K562 (cell line): Measurements from ENCODE around the gene PUM1. TPM values are rescaled to one million over a fixed set of nuclear protein-coding genes. Genes with fewer than 3 reads are reported as not detected.

Experiments
- DDX20 ChIP-seq: fragments of 450-650 bp; IDR thresholded peaks from 2 replicates; pipeline ENCODE4 v1.6.1; 2016; ENCODE audit warnings: missing genetic modification characterization, low read depth, mild to moderate bottlenecking, missing compliant biosample characterization, moderate library complexity
- ELF4 ChIP-seq: fragments of 450-650 bp; formaldehyde crosslinking; IDR thresholded peaks from 2 replicates; pipeline ENCODE4 v1.4.0; 2022; ENCODE audit warnings: missing genetic modification characterization
- HEY1 ChIP-seq: fragments of 250-450 bp; sonication (Bioruptor Pico); IDR thresholded peaks from 2 replicates; pipeline ENCODE4 v1.5.0; 2020; ENCODE audit warnings: mild to moderate bottlenecking, moderate library complexity, borderline replicate concordance
- HOXB6 ChIP-seq: fragments of 250-450 bp; sonication (Bioruptor Pico); IDR thresholded peaks from 2 replicates; pipeline ENCODE4 v1.5.1; 2022; ENCODE audit warnings: mild to moderate bottlenecking, borderline replicate concordance
- ILK ChIP-seq: fragments of 450-650 bp; IDR thresholded peaks from 2 replicates; pipeline ENCODE4 v1.6.1; 2016; ENCODE audit warnings: missing genetic modification characterization, low read depth, mild to moderate bottlenecking, missing compliant biosample characterization, moderate library complexity, borderline replicate concordance
- LEF1 ChIP-seq: fragments of 450-650 bp; IDR thresholded peaks from 2 replicates; pipeline ENCODE4 v1.6.1; 2016; ENCODE audit warnings: mild to moderate bottlenecking
- OTX1 ChIP-seq: fragments of 450-650 bp; formaldehyde crosslinking; IDR thresholded peaks from 2 replicates; pipeline ENCODE4 v1.4.0; 2022; ENCODE audit warnings: mild to moderate bottlenecking
- RBFOX2 ChIP-seq: fragments of 200-400 bp; formaldehyde crosslinking; IDR thresholded peaks from 2 replicates; pipeline ENCODE4 v1.6.1; 2017; ENCODE audit warnings: low read depth, mild to moderate bottlenecking, low read length, moderate library complexity
- SAP30 ChIP-seq: fragments of 200-600 bp; sonication (generic); IDR thresholded peaks from 2 replicates; pipeline ENCODE4 v1.6.1; 2012; ENCODE audit warnings: borderline replicate concordance, low read depth, mild to moderate bottlenecking, moderate library complexity, low read length, control low read depth, inconsistent platforms; ENCODE audit not compliant: insufficient read depth, poor library complexity, severe bottlenecking
- SMAD3 ChIP-seq: fragments of 450-650 bp; formaldehyde crosslinking; conservative IDR thresholded peaks from 2 replicates; pipeline ENCODE4 v1.4.0; 2020; ENCODE audit warnings: mild to moderate bottlenecking
- SRSF3 ChIP-seq: fragments of 200-400 bp; formaldehyde crosslinking; IDR thresholded peaks from 2 replicates; pipeline ENCODE4 v1.6.1; 2016; ENCODE audit warnings: mild to moderate bottlenecking, low read length, moderate library complexity; ENCODE audit not compliant: insufficient read depth
- TSC22D4 ChIP-seq: fragments of 450-650 bp; IDR thresholded peaks from 2 replicates; pipeline ENCODE4 v1.6.1; 2016; ENCODE audit warnings: missing genetic modification characterization, missing biosample characterization, control low read depth
- XRCC5 ChIP-seq: fragments of 200-400 bp; formaldehyde crosslinking; IDR thresholded peaks from 2 replicates; pipeline ENCODE4 v1.6.1; 2017; ENCODE audit warnings: low read depth, mild to moderate bottlenecking, low read length
- ZFX ChIP-seq: sonication (generic); formaldehyde crosslinking; IDR thresholded peaks from 2 replicates; pipeline ENCODE4 v1.8.0; 2022; ENCODE audit warnings: mild to moderate bottlenecking, missing genetic modification reagents, moderate library complexity
- ZNF174 ChIP-seq: fragments of 250-450 bp; sonication (Bioruptor Pico); IDR thresholded peaks from 2 replicates; pipeline ENCODE4 v1.4.0; 2020; ENCODE audit warnings: mild to moderate bottlenecking
- ZNF23 ChIP-seq: fragments of 250-450 bp; sonication (Bioruptor Pico); IDR thresholded peaks from 2 replicates; pipeline ENCODE4 v1.4.0; 2020; ENCODE audit warnings: mild to moderate bottlenecking
- ZNF764 ChIP-seq: fragments of 250-450 bp; sonication (Bioruptor Pico); IDR thresholded peaks from 2 replicates; pipeline ENCODE4 v1.4.0; 2020; ENCODE audit warnings: low read depth, mild to moderate bottlenecking, moderate library complexity
- polyA plus RNA-seq, 8 experiments: library from polyadenylated mRNA; depleted of rRNA in 4 of 8; stranded (reverse) in 5 of 8; unstranded in 3 of 8; fragments of >200 nt; fragmentation: Nextera tagmentation in 2 of 8; fragmentation: Illumina TruSeq in 1 of 8; extraction: Ambion mirVana in 2 of 8; extraction: Trizol in 1 of 8; gene quantifications; 2 replicates each; pipeline versions ENCODE4 v1.2.1 to v1.2.3, GENCODE V29; 2011 to 2014; ENCODE audit warnings: inconsistent platforms in 1 of 8, missing spikeins in 1 of 8
- total RNA-seq, 7 experiments: library from RNA; depleted of rRNA in 6 of 7; stranded (reverse); fragments of >200 nt in 6 of 7; fragmentation: Illumina TruSeq in 2 of 7; extraction: Trizol in 2 of 7; gene quantifications; 2 replicates each; pipeline versions ENCODE4 v1.2.1 to v1.2.3, GENCODE V29; 2011 to 2021; ENCODE audit warnings: low replicate concordance in 1 of 7
- TF ChIP-seq, protein P1 (sequence below): sonication (generic); formaldehyde crosslinking; IDR thresholded peaks from 2 replicates; pipeline ENCODE4 v1.8.0; 2023; ENCODE audit warnings: missing genetic modification reagents, mild to moderate bottlenecking, borderline replicate concordance
- TF ChIP-seq, protein P2 (sequence below): fragments of 200-800 bp; sonication (Bioruptor generic); IDR thresholded peaks from 2 replicates; pipeline ENCODE4 v1.6.1; 2017; ENCODE audit warnings: missing genetic modification characterization, missing compliant biosample characterization
- TF ChIP-seq, protein P3 (sequence below): fragments of 450-650 bp; formaldehyde crosslinking; conservative IDR thresholded peaks from 2 replicates; pipeline ENCODE4 v1.4.0; 2022; ENCODE audit warnings: mild to moderate bottlenecking, missing genetic modification characterization

Gene PUM1
- total and polyA plus RNA-seq, 9 of the 15 experiments (the other 6 are each of a cell fraction or from before 2014, with no cell fraction given) = 37.7 to 104 (median 55.7) TPM

DNA sequence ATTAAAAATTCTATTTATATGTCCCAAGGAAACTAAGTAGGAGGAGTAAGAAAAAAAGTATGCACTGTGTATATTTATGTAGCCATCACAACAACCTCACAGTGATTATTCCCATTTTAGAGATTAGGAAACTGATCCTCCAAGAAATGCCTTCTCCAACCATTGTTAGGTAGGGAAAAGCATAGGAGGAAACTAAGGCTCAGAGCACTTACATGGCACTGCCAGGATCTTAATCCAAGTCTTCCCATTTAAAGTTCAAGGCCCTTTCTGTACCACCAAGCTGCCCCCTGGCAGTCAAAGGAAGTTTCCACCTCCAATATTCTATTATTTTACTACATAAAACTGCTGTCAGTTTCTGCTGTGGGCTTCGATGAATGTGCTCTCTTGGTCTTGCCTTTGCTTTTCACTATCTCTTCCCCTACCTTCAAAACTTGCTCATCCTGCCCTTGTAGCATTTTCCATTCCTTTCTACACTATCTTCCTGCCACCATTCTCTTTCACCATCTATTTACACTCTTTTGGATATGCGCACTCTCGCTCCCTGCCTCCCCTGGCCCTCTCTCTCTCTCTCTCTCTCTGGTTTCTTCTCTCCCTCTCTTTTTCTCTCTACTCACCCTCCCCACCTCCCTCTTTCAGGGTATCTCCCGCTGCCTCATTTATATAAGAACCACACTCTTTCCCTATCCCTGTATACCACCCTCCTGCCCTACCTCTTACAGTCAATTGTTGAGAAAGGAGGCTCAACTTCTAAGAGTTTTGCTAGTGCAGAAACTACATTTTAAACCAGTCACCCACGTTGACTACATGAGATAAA lies 34.0 kb downstream of the PUM1 start (continued):
- TF ChIP-seq, protein P1, sequence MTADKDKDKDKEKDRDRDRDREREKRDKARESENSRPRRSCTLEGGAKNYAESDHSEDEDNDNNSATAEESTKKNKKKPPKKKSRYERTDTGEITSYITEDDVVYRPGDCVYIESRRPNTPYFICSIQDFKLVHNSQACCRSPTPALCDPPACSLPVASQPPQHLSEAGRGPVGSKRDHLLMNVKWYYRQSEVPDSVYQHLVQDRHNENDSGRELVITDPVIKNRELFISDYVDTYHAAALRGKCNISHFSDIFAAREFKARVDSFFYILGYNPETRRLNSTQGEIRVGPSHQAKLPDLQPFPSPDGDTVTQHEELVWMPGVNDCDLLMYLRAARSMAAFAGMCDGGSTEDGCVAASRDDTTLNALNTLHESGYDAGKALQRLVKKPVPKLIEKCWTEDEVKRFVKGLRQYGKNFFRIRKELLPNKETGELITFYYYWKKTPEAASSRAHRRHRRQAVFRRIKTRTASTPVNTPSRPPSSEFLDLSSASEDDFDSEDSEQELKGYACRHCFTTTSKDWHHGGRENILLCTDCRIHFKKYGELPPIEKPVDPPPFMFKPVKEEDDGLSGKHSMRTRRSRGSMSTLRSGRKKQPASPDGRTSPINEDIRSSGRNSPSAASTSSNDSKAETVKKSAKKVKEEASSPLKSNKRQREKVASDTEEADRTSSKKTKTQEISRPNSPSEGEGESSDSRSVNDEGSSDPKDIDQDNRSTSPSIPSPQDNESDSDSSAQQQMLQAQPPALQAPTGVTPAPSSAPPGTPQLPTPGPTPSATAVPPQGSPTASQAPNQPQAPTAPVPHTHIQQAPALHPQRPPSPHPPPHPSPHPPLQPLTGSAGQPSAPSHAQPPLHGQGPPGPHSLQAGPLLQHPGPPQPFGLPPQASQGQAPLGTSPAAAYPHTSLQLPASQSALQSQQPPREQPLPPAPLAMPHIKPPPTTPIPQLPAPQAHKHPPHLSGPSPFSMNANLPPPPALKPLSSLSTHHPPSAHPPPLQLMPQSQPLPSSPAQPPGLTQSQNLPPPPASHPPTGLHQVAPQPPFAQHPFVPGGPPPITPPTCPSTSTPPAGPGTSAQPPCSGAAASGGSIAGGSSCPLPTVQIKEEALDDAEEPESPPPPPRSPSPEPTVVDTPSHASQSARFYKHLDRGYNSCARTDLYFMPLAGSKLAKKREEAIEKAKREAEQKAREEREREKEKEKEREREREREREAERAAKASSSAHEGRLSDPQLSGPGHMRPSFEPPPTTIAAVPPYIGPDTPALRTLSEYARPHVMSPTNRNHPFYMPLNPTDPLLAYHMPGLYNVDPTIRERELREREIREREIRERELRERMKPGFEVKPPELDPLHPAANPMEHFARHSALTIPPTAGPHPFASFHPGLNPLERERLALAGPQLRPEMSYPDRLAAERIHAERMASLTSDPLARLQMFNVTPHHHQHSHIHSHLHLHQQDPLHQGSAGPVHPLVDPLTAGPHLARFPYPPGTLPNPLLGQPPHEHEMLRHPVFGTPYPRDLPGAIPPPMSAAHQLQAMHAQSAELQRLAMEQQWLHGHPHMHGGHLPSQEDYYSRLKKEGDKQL (CRISPR knock-in tag) = no peak
- TF ChIP-seq HOXB6 = no peak
- TF ChIP-seq SRSF3 = no peak
- TF ChIP-seq SMAD3 (CRISPR knock-in tag) = no peak
- no peak for TF ChIP-seq LEF1
- 0 out of 2 replicates have a peak, but pooled peaks have one; percentile 64 for TF ChIP-seq ELF4
- TF ChIP-seq SAP30 = no peak
- no peak for TF ChIP-seq HEY1 (CRISPR knock-in tag)
- no peak for TF ChIP-seq OTX1 (CRISPR knock-in tag)
- no peak for TF ChIP-seq XRCC5
- TF ChIP-seq DDX20 (tag) = no peak
- TF ChIP-seq, protein P2, sequence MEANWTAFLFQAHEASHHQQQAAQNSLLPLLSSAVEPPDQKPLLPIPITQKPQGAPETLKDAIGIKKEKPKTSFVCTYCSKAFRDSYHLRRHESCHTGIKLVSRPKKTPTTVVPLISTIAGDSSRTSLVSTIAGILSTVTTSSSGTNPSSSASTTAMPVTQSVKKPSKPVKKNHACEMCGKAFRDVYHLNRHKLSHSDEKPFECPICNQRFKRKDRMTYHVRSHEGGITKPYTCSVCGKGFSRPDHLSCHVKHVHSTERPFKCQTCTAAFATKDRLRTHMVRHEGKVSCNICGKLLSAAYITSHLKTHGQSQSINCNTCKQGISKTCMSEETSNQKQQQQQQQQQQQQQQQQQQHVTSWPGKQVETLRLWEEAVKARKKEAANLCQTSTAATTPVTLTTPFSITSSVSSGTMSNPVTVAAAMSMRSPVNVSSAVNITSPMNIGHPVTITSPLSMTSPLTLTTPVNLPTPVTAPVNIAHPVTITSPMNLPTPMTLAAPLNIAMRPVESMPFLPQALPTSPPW (CRISPR knock-in tag) = no peak
- no peak for TF ChIP-seq TSC22D4
- no peak for TF ChIP-seq ILK (tag)
- TF ChIP-seq RBFOX2 = no peak
- TF ChIP-seq ZNF174 = no peak
- no peak for TF ChIP-seq ZFX (CRISPR knock-in tag)
- TF ChIP-seq, protein P3, sequence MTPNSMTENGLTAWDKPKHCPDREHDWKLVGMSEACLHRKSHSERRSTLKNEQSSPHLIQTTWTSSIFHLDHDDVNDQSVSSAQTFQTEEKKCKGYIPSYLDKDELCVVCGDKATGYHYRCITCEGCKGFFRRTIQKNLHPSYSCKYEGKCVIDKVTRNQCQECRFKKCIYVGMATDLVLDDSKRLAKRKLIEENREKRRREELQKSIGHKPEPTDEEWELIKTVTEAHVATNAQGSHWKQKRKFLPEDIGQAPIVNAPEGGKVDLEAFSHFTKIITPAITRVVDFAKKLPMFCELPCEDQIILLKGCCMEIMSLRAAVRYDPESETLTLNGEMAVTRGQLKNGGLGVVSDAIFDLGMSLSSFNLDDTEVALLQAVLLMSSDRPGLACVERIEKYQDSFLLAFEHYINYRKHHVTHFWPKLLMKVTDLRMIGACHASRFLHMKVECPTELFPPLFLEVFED (CRISPR knock-in tag) = 0 out of 2 replicates have a peak, but pooled peaks have one; percentile 15
- TF ChIP-seq ZNF764 (CRISPR knock-in tag) = no peak
- no peak for TF ChIP-seq ZNF23 (CRISPR knock-in tag)
